ENCODE measurements around the gene DPH6. TPM values are rescaled to one million over a fixed set of nuclear protein-coding genes. Genes with fewer than 3 reads are reported as not detected.

The DPH6 gene
- total and polyA plus RNA-seq, 2 experiments from 2014 or later: 7.8 to 9.8 TPM

DNA sequence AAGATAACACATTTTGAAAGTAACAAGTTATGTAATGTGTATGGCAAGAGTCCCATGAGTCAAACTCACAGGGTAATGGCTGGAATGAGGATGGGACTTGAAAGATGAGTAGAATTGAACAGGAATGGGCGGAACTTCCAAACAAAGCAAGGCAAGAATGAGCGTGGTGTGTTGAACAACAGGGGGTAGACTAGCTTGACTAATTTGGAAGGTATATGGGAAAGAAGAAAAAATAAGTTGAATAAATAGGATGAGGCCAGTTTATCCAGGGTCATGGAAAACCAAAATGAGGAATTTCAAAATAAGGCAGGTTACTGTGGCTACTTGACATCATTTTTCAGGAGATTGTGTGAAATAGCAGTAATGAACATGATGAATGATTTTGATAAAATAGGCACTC, 2.5 kb upstream of the DPH6 start:
- Histone ChIP-seq H3K4me1 (ENCODE audit: low read depth) (peaks cover 36% of the 10 kb centered on the region), H3K4me3 (no peak overlapping the region), H3K36me3 (no peaks in the 10 kb centered on the region), H3K27ac (no peak overlapping the region), H3K27me3 (no peaks in the 10 kb centered on the region), H3K9me3 (ENCODE audit: low read depth) (no peaks in the 10 kb centered on the region)
- DNase-seq (ENCODE audit: low read depth in 1 of 2, low spot score in 1 of 2): no peak
- TF ChIP-seq, protein P1, sequence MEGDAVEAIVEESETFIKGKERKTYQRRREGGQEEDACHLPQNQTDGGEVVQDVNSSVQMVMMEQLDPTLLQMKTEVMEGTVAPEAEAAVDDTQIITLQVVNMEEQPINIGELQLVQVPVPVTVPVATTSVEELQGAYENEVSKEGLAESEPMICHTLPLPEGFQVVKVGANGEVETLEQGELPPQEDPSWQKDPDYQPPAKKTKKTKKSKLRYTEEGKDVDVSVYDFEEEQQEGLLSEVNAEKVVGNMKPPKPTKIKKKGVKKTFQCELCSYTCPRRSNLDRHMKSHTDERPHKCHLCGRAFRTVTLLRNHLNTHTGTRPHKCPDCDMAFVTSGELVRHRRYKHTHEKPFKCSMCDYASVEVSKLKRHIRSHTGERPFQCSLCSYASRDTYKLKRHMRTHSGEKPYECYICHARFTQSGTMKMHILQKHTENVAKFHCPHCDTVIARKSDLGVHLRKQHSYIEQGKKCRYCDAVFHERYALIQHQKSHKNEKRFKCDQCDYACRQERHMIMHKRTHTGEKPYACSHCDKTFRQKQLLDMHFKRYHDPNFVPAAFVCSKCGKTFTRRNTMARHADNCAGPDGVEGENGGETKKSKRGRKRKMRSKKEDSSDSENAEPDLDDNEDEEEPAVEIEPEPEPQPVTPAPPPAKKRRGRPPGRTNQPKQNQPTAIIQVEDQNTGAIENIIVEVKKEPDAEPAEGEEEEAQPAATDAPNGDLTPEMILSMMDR (IDR thresholded peaks at IDR 0.05; ENCODE audit: low read depth, low read length): no peak

DNA sequence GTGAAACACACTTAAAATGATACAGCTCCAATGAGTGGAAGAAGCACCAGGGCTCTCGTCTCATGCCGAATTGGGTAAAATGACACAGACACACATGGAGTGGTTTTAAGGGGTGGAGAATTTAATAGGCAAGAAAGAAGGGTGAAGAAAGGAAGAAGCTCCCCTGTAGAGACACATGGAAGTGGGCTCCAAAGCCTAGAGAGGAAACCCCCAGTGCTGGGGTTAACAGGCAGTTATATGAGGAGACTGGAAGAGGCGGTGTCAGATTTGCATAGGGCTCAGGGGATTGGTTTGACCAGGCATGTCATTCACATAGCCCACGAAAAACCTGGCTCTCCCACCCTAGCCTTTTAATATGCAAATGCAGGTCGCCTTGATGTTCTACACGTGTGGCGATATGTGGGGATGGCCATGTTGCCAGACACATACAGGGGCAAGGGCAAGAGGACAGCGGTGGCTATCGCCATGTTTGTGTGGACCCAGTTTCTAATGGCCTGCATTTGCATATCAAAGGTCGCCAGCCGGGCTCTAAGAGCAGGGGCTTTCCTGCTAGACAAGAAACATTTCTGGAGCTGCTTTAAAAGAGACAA, 1.9 kb upstream of the DPH6 start:
- H3K4me1 ChIP-seq (ENCODE audit: low read depth): peaks cover 39% of the 10 kb centered on the region
- no peaks in the 10 kb centered on the region for H3K36me3 ChIP-seq
- peak in 1 of 2 donors; percentile 12 for DNase-seq (ENCODE audit: low read depth in 1 of 2, low spot score in 1 of 2)
- H3K27me3 ChIP-seq: no peaks in the 10 kb centered on the region
- TF ChIP-seq, protein P1 (IDR thresholded peaks at IDR 0.05; ENCODE audit: low read depth, low read length): no peak
- no peak overlapping the region for H3K4me3 ChIP-seq
- H3K9me3 ChIP-seq (ENCODE audit: low read depth): no peaks in the 10 kb centered on the region
- H3K27ac ChIP-seq: no peak overlapping the region

DNA sequence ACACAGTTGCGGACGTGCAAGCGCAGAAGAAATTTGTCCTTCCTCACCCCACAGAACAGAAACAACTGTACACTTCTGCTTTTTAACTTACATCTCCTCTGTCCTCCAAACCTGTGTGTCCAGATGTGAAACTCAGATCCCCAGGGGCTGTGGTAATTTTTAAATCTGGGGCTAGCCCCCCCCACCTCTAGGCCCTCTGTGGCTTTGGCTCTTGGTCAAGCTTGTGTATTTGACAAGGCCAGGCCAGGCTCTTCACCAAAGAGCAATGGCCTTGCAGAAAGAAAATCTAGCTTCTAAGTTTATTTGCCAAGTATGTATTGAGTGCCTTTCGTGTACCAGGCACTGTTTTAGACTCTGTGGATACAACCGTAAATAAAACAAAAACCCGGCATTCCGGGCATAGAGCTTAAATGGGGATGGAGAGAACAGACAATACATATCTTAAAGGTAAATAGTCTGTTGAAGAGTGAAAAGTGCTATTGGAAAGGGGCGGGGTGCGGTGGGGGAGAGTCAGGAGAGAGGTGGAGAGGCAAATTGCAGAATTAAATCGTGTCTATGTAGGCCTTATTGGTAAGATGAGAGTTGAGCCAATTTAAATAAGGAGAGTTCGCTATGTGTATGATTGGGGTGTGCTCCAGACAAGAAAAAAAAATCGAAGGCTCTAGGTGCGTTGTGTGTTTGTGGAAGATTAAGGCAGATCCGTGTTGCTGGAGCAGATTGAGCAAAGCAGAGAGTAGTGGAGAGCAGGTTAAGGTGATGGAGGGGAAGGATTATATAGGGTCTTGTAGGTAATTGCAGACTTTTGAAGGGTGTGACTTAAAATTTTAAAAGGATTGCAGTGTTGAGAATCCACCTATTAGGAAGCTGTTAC, 781 bp upstream of the DPH6 start:
- Histone ChIP-seq H3K4me1 (ENCODE audit: low read depth) (peaks cover 39% of the 10 kb centered on the region), H3K27me3 (no peaks in the 10 kb centered on the region), H3K27ac (peak overlapping the region; percentile 99), H3K4me3 (peak overlapping the region; percentile 50), H3K36me3 (no peaks in the 10 kb centered on the region), H3K9me3 (ENCODE audit: low read depth) (no peaks in the 10 kb centered on the region)
- TF ChIP-seq, protein P1 (IDR thresholded peaks at IDR 0.05; ENCODE audit: low read depth, low read length): no peak
- no peak for DNase-seq (ENCODE audit: low read depth in 1 of 2, low spot score in 1 of 2)

DNA sequence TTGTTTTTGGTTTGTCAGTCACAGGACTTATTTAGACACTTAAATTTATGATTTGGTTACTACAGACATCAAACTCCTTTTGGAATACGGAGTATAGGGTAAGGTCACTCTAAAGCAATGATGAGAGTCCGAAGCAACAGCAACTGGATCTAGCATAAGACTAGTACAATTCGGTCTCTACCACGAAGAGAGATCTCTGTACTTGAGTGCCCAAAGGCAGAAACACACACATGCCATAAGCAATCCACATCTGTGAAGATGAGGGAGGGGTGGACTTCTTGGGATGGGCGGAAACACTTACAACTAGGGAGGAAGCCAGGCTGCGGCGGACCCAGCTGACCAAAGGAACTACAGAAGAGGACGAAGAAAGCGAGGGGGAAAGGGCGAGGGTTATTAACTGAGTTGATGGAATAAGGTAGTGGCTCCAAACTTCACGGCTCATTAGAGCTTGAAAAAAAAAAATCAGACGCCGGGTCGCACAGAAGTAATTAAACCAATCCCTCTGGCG, 595 bp downstream of the DPH6 start:
- Histone ChIP-seq H3K27ac (peak overlapping the region; percentile 99), H3K4me3 (peak overlapping the region; percentile 50), H3K4me1 (ENCODE audit: low read depth) (peaks cover 34% of the 10 kb centered on the region), H3K27me3 (no peaks in the 10 kb centered on the region), H3K36me3 (no peaks in the 10 kb centered on the region), H3K9me3 (ENCODE audit: low read depth) (no peaks in the 10 kb centered on the region)
- DNase-seq (ENCODE audit: low read depth in 1 of 2, low spot score in 1 of 2): peak; percentile 54 to 78
- TF ChIP-seq, protein P1 (IDR thresholded peaks at IDR 0.05; ENCODE audit: low read depth, low read length): peak; percentile 6

DNA sequence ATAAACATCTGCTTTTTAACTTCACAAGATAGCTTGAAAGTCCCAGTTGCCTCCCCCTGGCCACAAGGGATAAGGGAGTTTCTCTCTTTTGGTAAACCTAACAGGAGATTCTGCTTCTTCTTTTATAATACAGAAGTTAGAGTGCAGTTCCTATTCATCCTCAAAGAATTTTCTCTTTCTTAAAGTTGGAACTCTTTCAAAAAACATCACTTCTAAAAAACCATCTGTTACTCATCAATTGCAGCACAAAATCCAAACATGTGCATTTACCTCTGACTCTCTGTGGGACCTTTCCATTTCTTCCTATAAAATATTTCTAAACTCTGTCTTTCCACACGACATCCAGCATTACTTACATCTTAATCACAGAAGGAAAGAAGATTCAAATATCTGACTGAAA, 5.1 kb downstream of the DPH6 start:
- H3K4me3 ChIP-seq: no peak overlapping the region
- H3K36me3 ChIP-seq: no peaks in the 10 kb centered on the region
- H3K4me1 ChIP-seq (ENCODE audit: low read depth): peaks cover 16% of the 10 kb centered on the region
- peak in 1 of 2 donors; percentile 45 for DNase-seq (ENCODE audit: low read depth in 1 of 2, low spot score in 1 of 2)
- H3K27ac ChIP-seq: no peak overlapping the region
- no peaks in the 10 kb centered on the region for H3K27me3 ChIP-seq
- TF ChIP-seq, protein P1 (IDR thresholded peaks at IDR 0.05; ENCODE audit: low read depth, low read length): no peak
- H3K9me3 ChIP-seq (ENCODE audit: low read depth): no peaks in the 10 kb centered on the region
